NT2/D1 (cell line): ENCODE measurements around the gene CREG2.

ENCODE experiments used
- SUZ12 ChIP-seq: IDR thresholded peaks from 2 replicates; pipeline ENCODE4 v1.6.1; 2011; ENCODE audit not compliant: insufficient read length, insufficient read depth; ENCODE audit errors: extremely low read depth
- ZNF274 ChIP-seq: IDR thresholded peaks from 2 replicates; pipeline ENCODE4 v1.6.1; 2011; ENCODE audit warnings: mild to moderate bottlenecking, low read depth, low read length

DNA sequence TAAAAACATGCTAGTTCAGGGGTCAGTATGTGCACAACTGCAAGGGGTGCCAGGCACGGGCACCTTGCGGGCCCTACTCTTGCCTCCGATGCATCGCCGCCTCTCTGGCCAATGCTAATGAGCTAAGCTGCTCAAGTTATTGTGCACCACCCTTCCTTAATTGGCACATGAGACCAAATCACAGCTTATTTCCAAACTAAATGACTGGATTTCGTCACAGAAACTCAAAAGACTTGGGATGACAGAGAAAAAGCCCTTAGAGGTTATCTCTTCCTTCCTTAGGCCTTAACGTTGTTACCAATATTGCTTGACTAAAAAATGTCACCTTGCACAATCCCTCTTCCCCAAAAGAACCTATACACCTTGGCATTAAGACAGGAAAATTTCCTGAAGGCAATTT is 86.5 kb downstream of the CREG2 start:
- TF ChIP-seq ZNF274 (no peak), SUZ12 (no peak)
